CD8-positive, alpha-beta memory T cell (primary cell): ENCODE measurements around the gene GLRX. TPM values are rescaled to one million over a fixed set of nuclear protein-coding genes. Genes with fewer than 3 reads are reported as not detected.

ENCODE experiments used
- CTCF ChIA-PET: fragments of 350-600 bp; sonication (Branson Sonifier 250); formaldehyde crosslinking; loops from one replicate; lab custom pipeline; 2021; ENCODE audit warnings: antibody characterized with exemption; lab: Charles Lee
- POLR2A ChIA-PET: fragments of 350-600 bp; sonication (Branson Sonifier 250); formaldehyde crosslinking; loops from one replicate; lab custom pipeline; 2021; ENCODE audit warnings: antibody characterized with exemption; lab: Charles Lee
- DNase-seq, 5 donors: peaks; one replicate each; pipeline versions ENCODE4 v3.0.0 to v3.0.0-alpha.2; 2020 to 2022; ENCODE audit warnings: mixed read lengths in 1 of 5
- H3K27ac ChIP-seq: one replicate; pipeline ENCODE4 v1.7.0; 2013; ENCODE audit warnings: low read depth, mild to moderate bottlenecking, low read length, moderate library complexity
- H3K27me3 ChIP-seq: 2 replicates; pipeline ENCODE4 v1.7.0; 2013; ENCODE audit warnings: low read length, mild to moderate bottlenecking; ENCODE audit not compliant: insufficient read depth, poor library complexity, severe bottlenecking
- H3K36me3 ChIP-seq: 2 replicates; pipeline ENCODE4 v1.7.0; 2013; ENCODE audit warnings: mild to moderate bottlenecking, low read length, moderate library complexity; ENCODE audit not compliant: insufficient read depth
- H3K4me1 ChIP-seq: 2 replicates; pipeline ENCODE4 v1.7.0; 2013; ENCODE audit warnings: mild to moderate bottlenecking, low read length, moderate library complexity; ENCODE audit not compliant: insufficient read depth
- H3K4me3 ChIP-seq: 2 replicates; pipeline ENCODE4 v1.7.0; 2013; ENCODE audit warnings: mild to moderate bottlenecking, low read length
- H3K9me3 ChIP-seq: 2 replicates; pipeline ENCODE4 v1.7.0; 2013; ENCODE audit warnings: mild to moderate bottlenecking, low read length
- H3K27ac Mint-ChIP-seq, 8 donors: one replicate each; pipeline ENCODE4 v1.8.0; 2020 to 2021; ENCODE audit warnings: mixed read lengths in 8 of 8, mild to moderate bottlenecking in 6 of 8, inconsistent platforms in 3 of 8, moderate library complexity in 3 of 8
- H3K27me3 Mint-ChIP-seq, 2 donors: one replicate each; pipeline ENCODE4 v1.8.0; 2020 to 2021; ENCODE audit warnings: mixed read lengths in 2 of 2, mild to moderate bottlenecking in 1 of 2, moderate library complexity in 1 of 2
- H3K36me3 Mint-ChIP-seq, 3 donors: one replicate each; pipeline ENCODE4 v1.8.0; 2020 to 2021; ENCODE audit warnings: mixed read lengths in 3 of 3, inconsistent platforms in 1 of 3, mild to moderate bottlenecking in 1 of 3
- H3K4me1 Mint-ChIP-seq, 3 donors: one replicate each; pipeline ENCODE4 v1.8.0; 2020 to 2021; ENCODE audit warnings: mixed read lengths in 3 of 3, inconsistent platforms in 1 of 3, mild to moderate bottlenecking in 1 of 3
- H3K4me3 Mint-ChIP-seq, 7 donors: one replicate each; pipeline ENCODE4 v1.8.0; 2020 to 2021; ENCODE audit warnings: mixed read lengths in 7 of 7, mild to moderate bottlenecking in 6 of 7, moderate library complexity in 4 of 7, inconsistent platforms in 2 of 7
- H3K9me3 Mint-ChIP-seq, 5 donors: one replicate each; pipeline ENCODE4 v1.8.0; 2020 to 2022; ENCODE audit warnings: mixed read lengths in 5 of 5, mild to moderate bottlenecking in 3 of 5, moderate library complexity in 2 of 5, inconsistent platforms in 1 of 5
- polyA plus RNA-seq: library from polyadenylated mRNA; unstranded; fragments of 300-500 nt; fragmentation: Illumina TruSeq; gene quantifications from one replicate; pipeline ENCODE4 v1.2.3, GENCODE V29; 2021
- total RNA-seq, 2 experiments: library from RNA; stranded (reverse); gene quantifications; one replicate each; pipeline ENCODE4 v1.2.3, GENCODE V29; 2021

The GLRX gene
- total and polyA plus RNA-seq, 3 experiments from 2014 or later: 22.2 to 240 (median 25.0) TPM

GRCh38 chr5:95824747-95825146 is 2.2 kb upstream of the GLRX start:
- H3K4me1 Mint-ChIP-seq: peaks cover 43 to 54% (median 45%) of the 10 kb centered on the region in 3 donors
- H3K9me3 ChIP-seq: no peaks in the 10 kb centered on the region
- peaks cover 0 to 20% (median 0%) of the 10 kb centered on the region in 3 donors for H3K36me3 Mint-ChIP-seq
- no peaks in the 10 kb centered on the region for H3K36me3 ChIP-seq
- H3K27ac ChIP-seq: peak overlapping the region; percentile 25
- DNase-seq: no peak
- H3K4me1 ChIP-seq: peaks cover 33% of the 10 kb centered on the region
- no peaks in the 10 kb centered on the region for H3K27me3 Mint-ChIP-seq
- peak overlapping the region; percentile 96 for H3K4me3 ChIP-seq
- H3K9me3 Mint-ChIP-seq: no peaks in the 10 kb centered on the region
- ChIA-PET CTCF (interaction anchor here (1.0 to 10.2 kb wide), 5 partner anchors 13 to 44 kb away, joined by 4 to 105 read pairs (median 82); no protein-coding TSS in a partner anchor), POLR2A (interaction anchor here (3.9 to 7.1 kb wide), 2 partner anchors 10 to 16 kb away, joined by 18 to 72 read pairs; no protein-coding TSS in a partner anchor)
- H3K27me3 ChIP-seq: no peaks in the 10 kb centered on the region
- H3K27ac Mint-ChIP-seq: peak overlapping the region; percentile 65 to 100 (median 94)
- peak overlapping the region; percentile 97 to 100 (median 99) for H3K4me3 Mint-ChIP-seq

GRCh38 chr5:95823738-95824609 is 1.4 kb upstream of the GLRX start:
- ChIA-PET POLR2A (interaction anchor here (0.8 to 7.1 kb wide), 4 partner anchors 11 to 43 kb away, joined by 3 to 72 read pairs (median 12); no protein-coding TSS in a partner anchor), CTCF (interaction anchor here (1.0 to 10.2 kb wide), 7 partner anchors 8 to 45 kb away, joined by 3 to 105 read pairs (median 5); no protein-coding TSS in a partner anchor)
- Histone ChIP-seq H3K36me3 (no peaks in the 10 kb centered on the region), H3K9me3 (no peaks in the 10 kb centered on the region), H3K4me1 (peaks cover 36% of the 10 kb centered on the region), H3K4me3 (peak overlapping the region; percentile 96), H3K27ac (peak overlapping the region; percentile 25), H3K27me3 (no peaks in the 10 kb centered on the region)
- H3K4me1 Mint-ChIP-seq: peaks cover 49 to 62% (median 50%) of the 10 kb centered on the region in 3 donors
- peak overlapping the region; percentile 65 to 100 (median 94) for H3K27ac Mint-ChIP-seq
- H3K4me3 Mint-ChIP-seq: peak overlapping the region; percentile 97 to 100 (median 99)
- H3K27me3 Mint-ChIP-seq: no peaks in the 10 kb centered on the region
- peaks cover 0 to 20% (median 0%) of the 10 kb centered on the region in 3 donors for H3K36me3 Mint-ChIP-seq
- peak; percentile 45 to 84 (median 75) for DNase-seq
- no peaks in the 10 kb centered on the region for H3K9me3 Mint-ChIP-seq

- Mint-ChIP-seq H3K4me3 (peak overlapping the region; percentile 97 to 100 (median 99)), H3K27ac (peak overlapping the region; percentile 65 to 100 (median 94)), H3K36me3 (peaks cover 0 to 26% (median 5%) of the 10 kb centered on the region in 3 donors), H3K9me3 (no peaks in the 10 kb centered on the region), H3K4me1 (peaks cover 56 to 69% (median 57%) of the 10 kb centered on the region in 3 donors), H3K27me3 (no peaks in the 10 kb centered on the region)
- no peaks in the 10 kb centered on the region for H3K36me3 ChIP-seq
- H3K4me1 ChIP-seq: peaks cover 43% of the 10 kb centered on the region
- DNase-seq: no peak
- H3K27me3 ChIP-seq: no peaks in the 10 kb centered on the region
- no peaks in the 10 kb centered on the region for H3K9me3 ChIP-seq
- ChIA-PET POLR2A (interaction anchor here (1.3 to 7.1 kb wide), 5 partner anchors 9 to 14 kb away, joined by 3 to 72 read pairs (median 7); no protein-coding TSS in a partner anchor), CTCF (interaction anchor here (1.1 to 10.2 kb wide), 9 partner anchors 9 to 177 kb away, joined by 3 to 105 read pairs (median 5); partner anchors contain the start of gene RFESD)
- H3K27ac ChIP-seq: peak overlapping the region; percentile 25
- H3K4me3 ChIP-seq: peak overlapping the region; percentile 96
Observed at GRCh38 chr5:95823218-95823737, 752 bp upstream of the GLRX start.

- no peaks in the 10 kb centered on the region for H3K9me3 ChIP-seq
- ChIA-PET CTCF (interaction anchor here (1.0 to 10.2 kb wide), 8 partner anchors 12 to 267 kb away, joined by 3 to 105 read pairs (median 5); partner anchors contain the start of genes ARSK, RFESD and SKIC3), POLR2A (interaction anchor here (0.6 to 7.1 kb wide), 6 partner anchors 10 to 30 kb away, joined by 3 to 72 read pairs (median 5); no protein-coding TSS in a partner anchor)
- Mint-ChIP-seq H3K27me3 (no peaks in the 10 kb centered on the region), H3K27ac (peak overlapping the region; percentile 65 to 100 (median 94)), H3K4me3 (peak overlapping the region; percentile 97 to 100 (median 99)), H3K36me3 (peaks cover 0 to 35% (median 5%) of the 10 kb centered on the region in 3 donors), H3K4me1 (peaks cover 58 to 72% (median 69%) of the 10 kb centered on the region in 3 donors), H3K9me3 (no peaks in the 10 kb centered on the region)
- H3K4me1 ChIP-seq: peaks cover 54% of the 10 kb centered on the region
- no peaks in the 10 kb centered on the region for H3K27me3 ChIP-seq
- DNase-seq: peak in 2 of 5 donors; percentile 17 to 43
- peaks cover 3% of the 10 kb centered on the region for H3K36me3 ChIP-seq
- peak overlapping the region; percentile 25 for H3K27ac ChIP-seq
- H3K4me3 ChIP-seq: peak overlapping the region; percentile 96
Observed at GRCh38 chr5:95822043-95822541, 434 bp downstream of the GLRX start.

GRCh38 chr5:95821110-95822021 is 1.2 kb downstream of the GLRX start:
- peaks cover 8% of the 10 kb centered on the region for H3K36me3 ChIP-seq
- H3K27ac ChIP-seq: peak overlapping the region; percentile 25
- H3K4me1 ChIP-seq: peaks cover 62% of the 10 kb centered on the region
- no peak for DNase-seq
- peaks cover under 1 to 42% (median 7%) of the 10 kb centered on the region in 3 donors for H3K36me3 Mint-ChIP-seq
- H3K9me3 Mint-ChIP-seq: no peaks in the 10 kb centered on the region
- no peaks in the 10 kb centered on the region for H3K9me3 ChIP-seq
- peaks cover 64 to 79% (median 75%) of the 10 kb centered on the region in 3 donors for H3K4me1 Mint-ChIP-seq
- POLR2A ChIA-PET: interaction anchor here (1.3 to 7.1 kb wide), 5 partner anchors 11 to 20 kb away, joined by 3 to 72 read pairs (median 7); no protein-coding TSS in a partner anchor
- no peaks in the 10 kb centered on the region for H3K27me3 Mint-ChIP-seq
- H3K4me3 Mint-ChIP-seq: peak overlapping the region; percentile 97 to 100 (median 99)
- peak overlapping the region; percentile 96 for H3K4me3 ChIP-seq
- no peaks in the 10 kb centered on the region for H3K27me3 ChIP-seq
- peak overlapping the region; percentile 65 to 100 (median 94) for H3K27ac Mint-ChIP-seq
- CTCF ChIA-PET: interaction anchor here (1.0 to 10.2 kb wide), 9 partner anchors 10 to 267 kb away, joined by 3 to 105 read pairs (median 5); partner anchors contain the start of genes ARSK, RFESD and SKIC3

- Histone ChIP-seq H3K27me3 (no peaks in the 10 kb centered on the region), H3K27ac (peak overlapping the region; percentile 60), H3K4me1 (peaks cover 65% of the 10 kb centered on the region), H3K9me3 (no peaks in the 10 kb centered on the region), H3K36me3 (peaks cover 28% of the 10 kb centered on the region), H3K4me3 (peak overlapping the region; percentile 49)
- ChIA-PET CTCF (interaction anchor here (1.6 to 10.2 kb wide), 6 partner anchors 8 to 36 kb away, joined by 4 to 105 read pairs (median 46); no protein-coding TSS in a partner anchor), POLR2A (interaction anchor here (0.5 to 7.1 kb wide), 8 partner anchors 9 to 838 kb away, joined by 3 to 72 read pairs (median 3); no protein-coding TSS in a partner anchor)
- Mint-ChIP-seq H3K9me3 (no peaks in the 10 kb centered on the region), H3K36me3 (peaks cover 11 to 70% (median 25%) of the 10 kb centered on the region in 3 donors), H3K4me1 (peaks cover 70 to 81% (median 77%) of the 10 kb centered on the region in 3 donors), H3K4me3 (peak overlapping the region; percentile 88 to 100 (median 98)), H3K27ac (peak overlapping the region; percentile 88 to 100 (median 94)), H3K27me3 (no peaks in the 10 kb centered on the region)
- no peak for DNase-seq
Observed at GRCh38 chr5:95818181-95819147, 4.1 kb downstream of the GLRX start.
